H1 (cell line): ENCODE data around the gene UMODL1. TPM values are rescaled to one million over a fixed set of nuclear protein-coding genes. Genes with fewer than 3 reads are reported as not detected.

ENCODE experiments used
- CTCF ChIA-PET: fragments of 300-600 bp; sonication (Branson Sonifier 250); formaldehyde crosslinking; loops from one replicate; lab custom pipeline; 2021; ENCODE audit not compliant: partially characterized antibody; lab: Charles Lee
- POLR2A ChIA-PET: fragments of 300-600 bp; sonication (Branson Sonifier 250); formaldehyde crosslinking; loops from one replicate; lab custom pipeline; 2021; ENCODE audit warnings: inconsistent platforms; ENCODE audit not compliant: partially characterized antibody; lab: Charles Lee
- DNase-seq, 2 experiments: peaks; one replicate each; pipeline versions ENCODE4 v3.0.0 to v3.0.0-alpha.2; 2010 to 2022; ENCODE audit warnings: low spot score in 2 of 2, low read depth in 1 of 2, mixed read lengths in 1 of 2
- FAIRE-seq: peaks from 2 replicates; lab custom pipeline; 2011; peaks lifted over from hg19 to GRCh38; lab: Jason Lieb, UNC
- H2AFZ ChIP-seq: 2 replicates; pipeline ENCODE4 v1.8.1; 2012; ENCODE audit warnings: low read length, inconsistent platforms
- H2AK5ac ChIP-seq: 2 replicates; pipeline ENCODE4 v1.6.1; 2013; ENCODE audit warnings: low read depth, low read length
- H2BK120ac ChIP-seq: replicated peaks from 2 replicates; pipeline ENCODE3; 2013; ENCODE audit warnings: low read depth, low read length, inconsistent platforms
- H2BK12ac ChIP-seq: 2 replicates; pipeline ENCODE4 v1.6.1; 2013; ENCODE audit warnings: low read depth, low read length
- H2BK15ac ChIP-seq: 2 replicates; pipeline ENCODE4 v1.6.1; 2013; ENCODE audit warnings: low read length
- H2BK20ac ChIP-seq: 2 replicates; pipeline ENCODE4 v1.6.1; 2013; ENCODE audit warnings: low read length
- H2BK5ac ChIP-seq: 2 replicates; pipeline ENCODE4 v1.6.1; 2013; ENCODE audit warnings: low read depth, low read length
- H3K14ac ChIP-seq: 2 replicates; pipeline ENCODE4 v1.6.1; 2013; ENCODE audit warnings: inconsistent platforms; ENCODE audit not compliant: insufficient read length
- H3K18ac ChIP-seq: 2 replicates; pipeline ENCODE4 v1.6.1; 2013; ENCODE audit warnings: low read length; ENCODE audit errors: extremely low read depth
- H3K23ac ChIP-seq: 2 replicates; pipeline ENCODE4 v1.6.1; 2013; ENCODE audit warnings: inconsistent platforms; ENCODE audit not compliant: insufficient read length
- H3K23me2 ChIP-seq: 2 replicates; pipeline ENCODE4 v1.6.1; 2013; ENCODE audit warnings: low read depth, low read length
- H3K27ac ChIP-seq: 2 replicates; pipeline ENCODE4 v1.6.1; 2011; ENCODE audit warnings: low read depth, low read length, inconsistent platforms
- H3K27me3 ChIP-seq, 4 experiments: replicated peaks in 1 of 4; 1 replicate in 1 of 4; 2 replicates in 3 of 4; pipeline versions ENCODE4 v1.6.1 to v1.8.1; 2011 to 2013; ENCODE audit warnings: low read length in 3 of 4, mild to moderate bottlenecking in 3 of 4, inconsistent platforms in 2 of 4, mixed read lengths in 2 of 4, moderate library complexity in 1 of 4; ENCODE audit not compliant: control insufficient read depth in 3 of 4, insufficient read depth in 3 of 4; ENCODE audit errors: extremely low read depth in 1 of 4
- H3K36me3 ChIP-seq, 4 experiments: 2 replicates each; pipeline versions ENCODE4 v1.6.1 to v1.8.1; 2011 to 2013; ENCODE audit warnings: mild to moderate bottlenecking in 4 of 4, low read length in 3 of 4, moderate library complexity in 2 of 4, control low read depth in 1 of 4, inconsistent platforms in 1 of 4; ENCODE audit not compliant: insufficient read depth in 4 of 4, control insufficient read depth in 2 of 4
- H3K4ac ChIP-seq: replicated peaks from 2 replicates; pipeline ENCODE3; 2013; ENCODE audit warnings: low read length, low read depth, mixed read lengths, inconsistent platforms; ENCODE audit not compliant: insufficient read length
- H3K4me1 ChIP-seq, 4 experiments: replicated peaks in 1 of 4; 1 replicate in 1 of 4; 2 replicates in 3 of 4; pipeline versions ENCODE4 v1.6.1 to v1.8.1; 2011 to 2013; ENCODE audit warnings: low read length in 3 of 4, inconsistent platforms in 2 of 4, mixed read lengths in 1 of 4; ENCODE audit not compliant: insufficient read depth in 4 of 4, control insufficient read depth in 3 of 4
- H3K4me2 ChIP-seq, 2 experiments: 2 replicates each; pipeline versions ENCODE4 v1.6.1 to v1.8.1; 2011 to 2013; ENCODE audit warnings: low read depth in 2 of 2, low read length in 2 of 2, control low read depth in 1 of 2, inconsistent platforms in 1 of 2, mild to moderate bottlenecking in 1 of 2; ENCODE audit not compliant: insufficient read depth in 1 of 2
- H3K4me3 ChIP-seq, 4 experiments: fragments of 200-600, 300-600 bp in 1 of 4; sonication (generic), shearing (Covaris generic), sonication (Bioruptor Twin) in 1 of 4; 2 replicates each; pipeline versions ENCODE4 v1.5.1 to v1.8.1; 2011 to 2016; ENCODE audit warnings: low read length in 4 of 4, low read depth in 3 of 4, control low read depth in 2 of 4, inconsistent platforms in 2 of 4, mild to moderate bottlenecking in 2 of 4, mixed read lengths in 1 of 4, moderate library complexity in 1 of 4; ENCODE audit not compliant: insufficient read depth in 2 of 4; ENCODE audit errors: extremely low read depth in 1 of 4
- H3K56ac ChIP-seq: replicated peaks from 2 replicates; pipeline ENCODE3; 2013; ENCODE audit warnings: low read depth, mild to moderate bottlenecking, mixed read lengths, low read length, inconsistent platforms; ENCODE audit not compliant: insufficient read length
- H3K79me1 ChIP-seq: 2 replicates; pipeline ENCODE4 v1.6.1; 2013; ENCODE audit warnings: low read depth, low read length, control low read depth
- H3K79me2 ChIP-seq, 2 experiments: 2 replicates each; pipeline versions ENCODE4 v1.6.1 to v1.8.1; 2012 to 2013; ENCODE audit warnings: low read length in 2 of 2, mild to moderate bottlenecking in 2 of 2, inconsistent platforms in 1 of 2; ENCODE audit not compliant: insufficient read depth in 2 of 2, control insufficient read depth in 1 of 2
- H3K9ac ChIP-seq, 4 experiments: replicated peaks in 1 of 4; 1 replicate in 1 of 4; 2 replicates in 3 of 4; pipeline versions ENCODE4 v1.6.1 to v1.8.1; 2011 to 2013; ENCODE audit warnings: low read depth in 3 of 4, low read length in 3 of 4, control low read depth in 2 of 4, mild to moderate bottlenecking in 2 of 4, moderate library complexity in 2 of 4, inconsistent platforms in 1 of 4; ENCODE audit errors: extremely low read depth in 1 of 4
- H3K9me3 ChIP-seq, 2 experiments: 2 replicates each; pipeline versions ENCODE4 v1.6.1 to v1.8.1; 2012 to 2013; ENCODE audit warnings: mild to moderate bottlenecking in 2 of 2, moderate library complexity in 2 of 2, control low read depth in 1 of 2, inconsistent platforms in 1 of 2, low read depth in 1 of 2, low read length in 1 of 2, mixed read lengths in 1 of 2; ENCODE audit not compliant: insufficient read depth in 2 of 2
- H4K20me1 ChIP-seq, 2 experiments: replicated peaks in 1 of 2; 2 replicates each; pipeline versions ENCODE3 to v1.8.1; 2011 to 2013; ENCODE audit warnings: inconsistent platforms in 2 of 2, low read length in 2 of 2, mild to moderate bottlenecking in 1 of 2; ENCODE audit not compliant: insufficient read depth in 2 of 2, control insufficient read depth in 1 of 2
- H4K5ac ChIP-seq: 2 replicates; pipeline ENCODE4 v1.6.1; 2013; ENCODE audit warnings: low read length, low read depth, mixed read lengths, inconsistent platforms; ENCODE audit not compliant: insufficient read length
- H4K8ac ChIP-seq: 2 replicates; pipeline ENCODE4 v1.8.0; 2013; ENCODE audit warnings: mild to moderate bottlenecking, moderate library complexity, low read length, inconsistent platforms; ENCODE audit not compliant: insufficient read depth; ENCODE audit errors: extremely low read depth
- H4K91ac ChIP-seq: replicated peaks from 2 replicates; pipeline ENCODE3; 2013; ENCODE audit warnings: low read length, mixed read lengths, inconsistent platforms; ENCODE audit not compliant: insufficient read length
- ATF2 ChIP-seq: IDR thresholded peaks from 2 replicates; pipeline ENCODE4 v1.6.1; 2012; ENCODE audit warnings: low read length, inconsistent platforms
- CEBPB ChIP-seq: IDR thresholded peaks from 2 replicates; pipeline ENCODE4 v1.6.1; 2012; ENCODE audit warnings: low read depth, low read length
- CTBP2 ChIP-seq: IDR thresholded peaks from 2 replicates; pipeline ENCODE4 v1.7.0; 2011; ENCODE audit warnings: borderline replicate concordance, mild to moderate bottlenecking, moderate library complexity, mixed read lengths, low read length; ENCODE audit not compliant: insufficient read depth, insufficient read length
- CTCF ChIP-seq, 3 experiments: IDR thresholded peaks; 1 replicate in 2 of 3; 2 replicates in 1 of 3; pipeline versions ENCODE4 v1.5.1 to v1.6.1; 2011; ENCODE audit warnings: low read length in 3 of 3, mild to moderate bottlenecking in 3 of 3, inconsistent platforms in 2 of 3, low read depth in 1 of 3, moderate library complexity in 1 of 3; ENCODE audit not compliant: insufficient read depth in 1 of 3; ENCODE audit errors: control extremely low read depth in 1 of 3
- GABPA ChIP-seq: IDR thresholded peaks from 2 replicates; pipeline ENCODE4 v1.6.1; 2011; ENCODE audit warnings: mild to moderate bottlenecking, low read length, moderate library complexity, borderline replicate concordance; ENCODE audit not compliant: insufficient read depth
- KDM5A ChIP-seq: fragments of 200-600 bp; IDR thresholded peaks from 2 replicates; pipeline ENCODE4 v1.7.1; 2012; ENCODE audit warnings: mild to moderate bottlenecking, low read length, inconsistent platforms, mixed read lengths
- MAFK ChIP-seq: IDR thresholded peaks from 2 replicates; pipeline ENCODE4 v1.6.1; 2012; ENCODE audit warnings: low read depth, mild to moderate bottlenecking, improper control_type of control experiment, low read length
- SP1 ChIP-seq: IDR thresholded peaks from 2 replicates; pipeline ENCODE4 v1.6.1; 2011; ENCODE audit warnings: low read depth, low read length
- TAF7 ChIP-seq: optimal IDR thresholded peaks from 2 replicates; pipeline ENCODE3; 2011; ENCODE audit warnings: low read depth, mild to moderate bottlenecking, inconsistent platforms, low read length, moderate library complexity, borderline replicate concordance
- WGBS, 2 experiments: shearing (Covaris generic) in 1 of 2; methylation state at CpG; one replicate each; pipeline versions ENCODE4 v1.1.6 to v1.1.7; 2013 to 2015; ENCODE audit warnings: low lambda C conversion rate in 2 of 2, mixed read lengths in 2 of 2, inconsistent platforms in 1 of 2, low coverage in 1 of 2, missing lambda C conversion rate in 1 of 2; ENCODE audit not compliant: insufficient replicate concordance in 2 of 2, insufficient coverage in 1 of 2, insufficient read length in 1 of 2; ENCODE audit errors: extremely low coverage in 1 of 2, missing lambda C conversion rate in 1 of 2; 5-methylcytosine and 5-hydroxymethylcytosine counted together
- polyA plus RNA-seq, 7 experiments: library from polyadenylated mRNA; depleted of rRNA in 3 of 7; stranded (reverse) in 5 of 7; unstranded in 2 of 7; fragments of >200 nt in 5 of 7; fragments of 200-250 nt in 2 of 7; gene quantifications; 1 replicate in 5 of 7; 2 replicates in 1 of 7; 4 replicates in 1 of 7; pipeline versions ENCODE4 v1.2.1 to v1.2.3, GENCODE V29; 2011 to 2013; ENCODE audit warnings: missing spikeins in 2 of 7, mixed read lengths in 2 of 7
- total RNA-seq: library from RNA; stranded (reverse); fragmentation: NEBNext Ultra II Directional; extraction: Animal tissue kit (Norgen Biotek cat#: 25700); gene quantifications from 2 replicates; pipeline ENCODE4 v1.2.1, GENCODE V29; 2021

Gene UMODL1
- total and polyA plus RNA-seq, 2 of the 8 experiments (the other 6 are each of a cell fraction or from before 2014, with no cell fraction given), result not detected

DNA sequence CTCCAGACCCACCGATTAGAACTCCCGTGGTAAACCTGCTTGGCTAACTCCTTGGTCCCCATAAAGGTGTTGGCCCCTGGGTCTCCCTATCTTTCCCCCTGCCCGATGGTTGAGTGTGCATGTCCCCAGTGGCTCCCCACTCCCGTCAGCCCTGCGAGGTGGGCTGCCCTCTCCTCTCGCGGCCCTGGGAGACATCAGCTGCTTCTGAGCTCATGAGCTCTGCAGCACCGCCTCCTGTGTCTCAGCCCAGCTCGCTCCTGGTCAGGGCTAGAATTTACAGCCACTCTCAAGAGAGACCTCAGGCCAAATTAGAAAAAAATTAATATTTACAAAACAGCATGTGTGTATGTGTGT lies 45.1 kb upstream of the UMODL1 start:
- no peaks in the 10 kb centered on the region for H3K9me3 ChIP-seq
- CTCF ChIA-PET, result interaction anchor here (1.2 to 1.7 kb wide), 2 partner anchors 16 to 100 kb away, joined by 3 to 5 read pairs; no protein-coding TSS in a partner anchor
- H2AK5ac ChIP-seq, result no peak overlapping the region
- no peak overlapping the region for H3K14ac ChIP-seq
- H3K27me3 ChIP-seq, result no peaks in the 10 kb centered on the region; a peak in 3 of 7 replicates
- H3K9ac ChIP-seq, result no peak overlapping the region
- H2BK120ac ChIP-seq, result no peak overlapping the region
- H2BK5ac ChIP-seq, result no peak overlapping the region
- H2BK15ac ChIP-seq, result no peak overlapping the region
- FAIRE-seq, result no peak
- H3K18ac ChIP-seq, result no peak overlapping the region
- WGBS, 2 experiments, result 97% methylated on average over 9 of the region's 9 CpGs; no CpG with 5 or more reads in 1 of the 2 experiments
- no peaks in the 10 kb centered on the region for H3K79me2 ChIP-seq
- peaks cover 10% of the 10 kb centered on the region; the same call in 1 of the 2 replicates for H3K23me2 ChIP-seq
- H2BK12ac ChIP-seq, result no peak overlapping the region
- no peak overlapping the region for H3K56ac ChIP-seq
- no peak overlapping the region for H3K23ac ChIP-seq
- no peak for DNase-seq
- no peak overlapping the region for H3K4me2 ChIP-seq
- no peaks in the 10 kb centered on the region for H3K79me1 ChIP-seq
- no peak overlapping the region for H4K5ac ChIP-seq
- no peak overlapping the region for H2BK20ac ChIP-seq
- H3K4me3 ChIP-seq, result no peak overlapping the region
- POLR2A ChIA-PET, result no interaction called here
- no peak overlapping the region for H3K4ac ChIP-seq
- H3K4me1 ChIP-seq, result peaks cover 2 to 11% (median 5%) of the 10 kb centered on the region in 4 experiments; a peak in 6 of 7 replicates
- H3K36me3 ChIP-seq, result no peaks in the 10 kb centered on the region
- H4K8ac ChIP-seq, result no peak overlapping the region
- H3K27ac ChIP-seq, result no peak overlapping the region
- no peak overlapping the region for H4K91ac ChIP-seq
- peaks cover 0 to 7% of the 10 kb centered on the region in 2 experiments for H4K20me1 ChIP-seq
- H2AFZ ChIP-seq, result no peak overlapping the region
- TF ChIP-seq SP1, result no peak
- no peak for TF ChIP-seq MAFK
- TF ChIP-seq GABPA, result no peak
- no peak for TF ChIP-seq CTCF (IDR thresholded peaks at IDR 0.05; ENCODE audit: control extremely low read depth in 1 of 3, insufficient read depth in 1 of 3, low read depth in 1 of 3, low read length in 3 of 3)
- no peak for TF ChIP-seq TAF7
- no peak for TF ChIP-seq ATF2
- no peak for TF ChIP-seq CEBPB
- TF ChIP-seq CTBP2, result no peak
- TF ChIP-seq KDM5A, result no peak
